GM19397 (cell line): ENCODE results near the gene ZMYND19.
"Not testable (repeated sequence)": the region's sequence is repeated elsewhere in the genome, so short reads cannot be mapped to it uniquely, and the experiment has no call there.

Experiments used
- ATAC-seq: cut with Tn5 transposase; IDR thresholded peaks from one replicate; pipeline ENCODE4 v1.9.1; 2021; ENCODE audit warnings: mild to moderate bottlenecking, moderate library complexity; ENCODE audit not compliant: unreplicated experiment

ZMYND19 gene

GRCh38 chr9:137589441-137590122, 730 bp downstream of the ZMYND19 start:
- peak; percentile 25 for ATAC-seq

DNA sequence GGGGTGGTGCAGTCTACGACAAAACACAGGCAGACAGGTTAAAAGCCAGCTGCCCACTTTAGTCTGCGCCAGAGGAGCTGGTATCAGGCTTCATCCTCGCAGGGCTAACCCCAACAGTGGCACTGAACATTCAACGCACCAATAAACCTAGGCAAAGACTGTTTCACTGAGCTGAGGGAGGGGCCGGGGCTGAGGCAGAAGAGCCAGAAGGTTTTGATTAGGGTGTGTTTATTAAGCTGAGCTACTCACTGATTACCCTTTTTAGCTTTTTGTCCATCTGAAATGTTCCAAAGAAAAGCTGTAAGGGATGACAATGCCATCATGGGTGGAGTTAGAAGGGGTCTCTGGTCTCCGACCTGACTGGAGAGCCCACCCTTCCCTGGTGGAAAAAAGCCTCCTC, 1.4 kb downstream of the ZMYND19 start:
- no peak for ATAC-seq

DNA sequence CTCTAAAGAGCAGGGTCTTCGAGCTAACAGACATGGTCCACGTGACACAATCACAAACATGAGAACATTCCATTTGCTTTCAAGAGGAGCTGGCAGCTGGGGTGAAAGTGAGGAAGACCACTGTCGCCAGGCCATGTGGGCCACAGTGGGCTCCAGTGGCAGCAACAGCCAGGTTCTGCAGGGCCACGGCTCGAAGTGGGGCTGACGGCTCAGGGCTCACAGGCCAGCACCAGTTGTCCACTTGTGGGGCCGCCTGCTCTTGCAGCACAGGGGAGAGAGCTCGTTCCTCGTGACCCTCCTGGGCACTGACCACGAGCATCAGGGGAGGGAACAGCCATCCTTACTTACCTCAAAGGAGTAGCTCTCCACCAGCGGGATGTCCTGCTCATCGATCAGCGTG, 2.0 kb downstream of the ZMYND19 start:
- ATAC-seq: no peak

- no peak for ATAC-seq
These were observed 3.5 kb downstream of the ZMYND19 start for GRCh38 chr9:137586854-137587253.

- no peak for ATAC-seq
These were observed 6.4 kb downstream of the ZMYND19 start for GRCh38 chr9:137583957-137584356.

GRCh38 chr9:137583347-137583746, 7.0 kb downstream of the ZMYND19 start:
- no peak for ATAC-seq

- no peak for ATAC-seq
These were observed 7.9 kb downstream of the ZMYND19 start for GRCh38 chr9:137582286-137582860.

DNA sequence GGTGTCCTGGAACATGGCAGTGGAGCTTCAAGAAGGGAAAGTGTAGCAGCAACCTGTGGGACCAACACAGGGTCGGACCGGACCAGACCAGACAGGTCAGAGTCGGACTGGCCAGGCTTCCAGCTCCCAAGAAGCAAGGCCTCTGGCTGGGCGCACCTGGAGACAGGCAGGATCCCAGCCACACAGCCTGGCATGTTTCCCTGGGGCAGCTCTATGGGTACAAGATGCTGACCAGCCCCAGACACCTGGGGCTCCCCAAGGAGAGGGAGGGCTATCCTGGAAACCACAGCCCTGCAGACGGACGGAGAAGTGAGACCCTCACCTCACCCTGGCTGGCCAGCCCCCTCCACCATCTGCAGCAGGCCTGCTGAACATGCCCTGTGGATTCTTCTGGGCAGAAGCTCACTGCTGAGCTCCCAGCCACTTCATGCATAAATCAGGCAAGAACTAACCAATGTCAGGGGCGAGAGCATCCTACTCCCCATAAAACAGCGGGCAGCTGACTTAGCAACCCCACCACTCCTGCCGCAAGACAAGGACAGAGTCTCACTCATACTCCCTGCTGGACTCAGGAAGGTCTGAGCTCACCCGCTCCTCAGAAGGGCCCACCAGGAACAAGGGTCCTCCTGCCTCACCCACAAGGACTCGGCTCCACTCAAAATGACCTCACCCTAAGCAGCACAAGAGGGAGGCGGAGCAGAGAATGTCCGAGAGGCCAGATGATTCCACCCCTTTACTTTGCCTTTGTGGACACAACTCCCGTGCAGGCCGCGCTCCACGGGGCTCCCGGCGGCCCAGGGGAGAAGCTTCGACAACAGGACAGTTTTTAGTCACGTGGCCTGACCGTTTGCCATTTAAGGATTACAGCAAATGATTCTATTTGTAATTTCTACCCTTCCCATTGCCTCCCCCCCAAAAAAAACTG, 8.7 kb downstream of the ZMYND19 start:
- no peak for ATAC-seq

DNA sequence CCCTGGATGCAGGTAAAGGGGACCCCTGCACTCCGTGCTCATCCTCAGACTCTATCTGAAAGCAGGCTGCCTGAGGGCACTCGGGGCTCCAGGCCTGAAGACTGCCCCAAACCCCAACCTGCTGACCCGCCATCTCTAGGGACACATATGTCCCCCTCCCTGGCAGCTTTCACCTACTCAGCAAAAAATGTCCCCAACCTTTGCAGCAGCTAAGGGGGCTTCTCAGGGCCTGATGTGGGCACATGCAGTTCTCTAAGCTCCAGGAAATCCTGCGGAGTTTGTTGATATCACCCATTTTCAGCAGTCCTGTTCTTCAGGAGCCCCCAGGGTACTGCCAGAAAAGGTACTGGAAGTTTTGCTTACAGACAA, 9.4 kb downstream of the ZMYND19 start:
- ATAC-seq: no peak

GRCh38 chr9:137580209-137580953, 9.9 kb downstream of the ZMYND19 start:
- ATAC-seq: no peak

- ATAC-seq: no peak
These were observed 11.1 kb downstream of the ZMYND19 start for GRCh38 chr9:137579259-137579604.

DNA sequence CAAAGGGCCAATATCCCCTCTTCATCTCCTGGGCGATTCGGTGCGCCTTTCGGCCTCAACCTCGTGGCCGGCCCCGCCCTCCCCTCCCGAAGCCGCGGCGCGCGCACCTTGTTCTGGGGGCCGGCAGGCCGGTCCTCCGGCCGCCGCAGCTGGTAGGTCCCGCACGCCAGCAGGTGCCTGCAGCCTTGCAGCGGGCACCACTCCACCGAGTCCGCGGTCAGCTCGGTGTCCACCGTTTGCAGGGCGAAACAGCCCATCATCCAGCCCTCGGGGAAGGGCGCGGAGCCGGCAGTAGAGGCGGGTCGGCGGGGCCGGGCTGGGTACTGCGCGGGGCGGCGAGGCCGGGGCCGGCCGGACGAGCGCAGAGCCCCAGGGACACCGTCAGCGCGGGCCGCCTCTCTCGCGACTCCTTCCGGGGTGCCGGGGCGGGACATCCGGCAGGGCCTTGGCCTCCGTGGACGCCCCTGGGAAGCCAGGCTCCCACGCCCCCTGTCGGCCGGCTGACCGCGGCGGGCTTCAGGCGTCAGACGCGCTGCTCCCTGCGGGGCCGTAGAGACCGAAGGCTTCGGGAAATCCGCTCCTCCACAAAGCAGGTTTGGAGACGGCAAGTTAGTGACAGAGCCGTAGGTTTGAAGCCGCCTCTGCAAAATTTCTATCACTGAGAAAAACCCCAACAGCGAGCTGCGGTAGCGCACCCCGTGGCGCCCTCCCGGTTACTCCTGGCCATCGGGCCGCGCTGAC, 11.6 kb downstream of the ZMYND19 start, which contains the start of gene DPH7:
DPH7 (minus strand) TSS at position 408 of the 741 bp plus-strand sequence; CDS start at position 260, 148 bp downstream.
- ATAC-seq: peak; percentile 92

DNA sequence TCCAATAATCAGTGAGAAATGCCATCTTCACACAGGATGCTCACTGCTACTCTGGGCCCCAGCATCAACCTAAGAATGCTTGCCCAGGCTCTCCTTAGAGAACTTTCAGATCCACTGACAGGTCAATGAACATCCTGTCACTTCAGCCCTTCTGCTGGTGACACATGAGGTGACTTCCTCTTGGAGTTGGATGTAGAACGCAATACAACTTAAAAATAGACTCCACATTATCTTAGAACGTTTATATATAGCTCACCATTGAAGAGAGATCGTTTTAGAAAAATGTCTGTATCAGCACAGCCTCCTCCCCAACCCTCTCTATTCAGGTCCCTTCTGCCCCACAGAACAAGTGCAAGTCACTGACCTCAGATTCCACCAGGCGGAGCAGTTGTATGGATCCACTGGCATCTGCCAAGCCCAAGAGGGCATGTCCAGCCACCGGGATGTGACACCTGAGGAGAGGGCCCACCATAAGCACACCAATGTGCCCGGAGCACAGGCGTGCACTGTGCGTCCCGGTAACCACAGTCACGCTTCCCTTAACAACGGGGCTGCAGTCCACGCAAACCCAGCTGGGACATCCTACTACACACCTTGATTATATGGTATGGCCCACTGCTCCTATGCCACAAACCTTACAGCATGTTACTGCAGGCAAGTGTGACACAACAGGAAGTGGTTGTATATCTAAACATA, 14.4 kb downstream of the ZMYND19 start:
- ATAC-seq: no peak

GRCh38 chr9:137575364-137575715, 15.0 kb downstream of the ZMYND19 start:
- no peak for ATAC-seq

DNA sequence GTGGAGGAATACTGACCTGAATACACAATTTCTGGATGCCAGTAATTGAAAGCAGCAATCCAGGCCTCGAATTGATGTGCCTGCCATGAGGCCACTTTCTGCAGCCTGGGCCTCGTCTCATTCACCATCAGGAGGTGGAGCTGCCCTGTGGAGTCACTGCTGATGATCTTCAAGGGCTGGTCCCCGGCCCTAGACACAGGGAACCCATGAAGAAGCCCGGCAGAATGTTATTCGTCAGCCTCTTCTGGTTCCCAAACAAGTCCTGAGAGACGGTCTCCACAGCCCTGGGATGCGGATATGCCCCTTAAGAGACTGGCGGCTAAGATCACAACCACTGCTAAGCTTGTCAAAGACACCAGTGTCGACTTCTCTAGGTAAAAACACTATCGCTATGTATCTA, 16.1 kb downstream of the ZMYND19 start:
- no peak for ATAC-seq

- ATAC-seq: no peak
These were observed 19.7 kb downstream of the ZMYND19 start for GRCh38 chr9:137570566-137570965.

DNA sequence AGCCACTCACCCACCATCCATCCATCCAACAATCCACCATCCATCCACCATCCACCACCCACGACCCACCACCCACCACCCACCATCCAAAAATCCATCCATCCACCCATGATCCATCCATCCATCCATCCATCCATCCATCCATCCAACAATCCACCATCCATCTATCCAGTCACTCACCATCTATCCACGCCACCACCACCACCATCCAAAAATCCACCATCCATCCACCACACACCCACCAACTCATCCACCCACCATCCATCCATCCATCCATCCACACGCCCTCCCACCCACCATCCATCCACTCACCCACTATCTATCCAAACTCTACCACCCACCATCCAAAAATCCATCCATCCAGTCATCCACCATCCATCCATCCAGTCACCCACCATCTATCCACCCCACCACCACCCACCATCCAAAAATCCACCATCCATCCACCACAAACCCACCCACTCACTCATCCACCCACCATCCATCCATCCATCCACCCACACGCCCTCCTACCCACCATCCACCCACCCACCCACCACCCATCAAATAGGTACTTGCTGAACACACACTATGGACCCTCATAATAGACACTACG, 20.6 kb downstream of the ZMYND19 start:
- no peak for ATAC-seq

GRCh38 chr9:137568445-137568844, 21.9 kb downstream of the ZMYND19 start:
- ATAC-seq: not testable (repeated sequence)

DNA sequence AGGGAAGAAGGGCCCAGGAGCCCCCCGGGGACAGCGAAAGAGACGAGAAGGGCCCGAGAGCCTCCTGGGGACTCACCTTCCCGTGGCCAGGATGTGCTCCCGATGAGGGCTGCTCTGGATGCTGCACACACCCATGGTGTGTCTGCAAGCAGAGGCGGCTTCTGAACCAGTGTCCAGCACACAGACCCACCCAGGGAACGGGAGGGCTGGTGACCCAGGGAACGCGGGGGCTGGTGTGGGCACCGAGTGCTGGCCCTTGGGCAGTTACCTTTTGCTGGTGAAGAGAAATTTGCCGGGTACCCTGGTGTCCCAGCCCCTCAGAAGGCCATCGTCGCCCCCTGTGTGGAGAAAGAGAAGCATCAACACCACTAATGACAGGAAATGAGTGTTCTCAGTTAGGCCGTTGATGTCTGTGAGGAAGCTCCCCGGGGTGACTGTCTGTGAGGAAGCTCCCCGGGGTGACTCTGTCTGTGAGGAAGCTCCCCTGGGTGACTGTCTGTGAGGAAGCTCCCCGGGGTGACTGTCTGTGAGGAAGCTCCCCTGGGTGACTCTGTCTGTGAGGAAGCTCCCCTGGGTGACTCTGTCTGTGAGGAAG, 25.4 kb downstream of the ZMYND19 start:
- ATAC-seq: no peak
